Stimulated activated CD8-positive, alpha-beta memory T cell treated with anti-CD3 and anti-CD28 coated beads, Interleukin-7, amount 100 ng/mL, for 48 hours (primary cell): Measurements from ENCODE around the gene PPARG.
"Not testable (repeated sequence)": the region's sequence is repeated elsewhere in the genome, so short reads cannot be mapped to it uniquely, and the experiment has no call there.

ENCODE experiments used
- DNase-seq, 2 donors: peaks; one replicate each; pipeline ENCODE4 v3.0.0-alpha.2; 2020; ENCODE audit warnings: low read depth in 1 of 2; ENCODE audit errors: extremely low read depth in 1 of 2

The PPARG gene

GRCh38 chr3:12370758-12371157 lies 81.9 kb downstream of the PPARG start:
- no peak for DNase-seq

GRCh38 chr3:12371525-12372140 lies 82.8 kb downstream of the PPARG start:
- DNase-seq: no peak

GRCh38 chr3:12372741-12373280 lies 83.9 kb downstream of the PPARG start:
- no peak for DNase-seq

- no peak for DNase-seq
Measured at GRCh38 chr3:12375572-12375971, 86.7 kb downstream of the PPARG start.

GRCh38 chr3:12379640-12380429 lies 91.0 kb downstream of the PPARG start:
- DNase-seq: no peak

GRCh38 chr3:12380461-12380860 lies 91.6 kb downstream of the PPARG start:
- DNase-seq: no peak

GRCh38 chr3:12381199-12381598 lies 92.3 kb downstream of the PPARG start:
- DNase-seq: no peak

- no peak for DNase-seq
Measured at GRCh38 chr3:12383218-12383617, 94.3 kb downstream of the PPARG start.

- no peak for DNase-seq
Measured at GRCh38 chr3:12384451-12385233, 95.8 kb downstream of the PPARG start.

- not testable (repeated sequence) for DNase-seq
Measured at GRCh38 chr3:12386514-12387291, 97.8 kb downstream of the PPARG start.

- DNase-seq: no peak
Measured at GRCh38 chr3:12388185-12388584, 99.3 kb downstream of the PPARG start.

GRCh38 chr3:12392101-12392878 lies 103.4 kb downstream of the PPARG start:
- DNase-seq: no peak

GRCh38 chr3:12393894-12394293 lies 105.0 kb downstream of the PPARG start:
- DNase-seq: no peak

- no peak for DNase-seq
Measured at GRCh38 chr3:12394569-12395271, 105.8 kb downstream of the PPARG start.

GRCh38 chr3:12395349-12396012 lies 106.6 kb downstream of the PPARG start:
- no peak for DNase-seq

- no peak for DNase-seq
Measured at GRCh38 chr3:12396471-12396870, 107.6 kb downstream of the PPARG start.

GRCh38 chr3:12399226-12399625 lies 110.4 kb downstream of the PPARG start:
- DNase-seq: no peak

GRCh38 chr3:12400616-12401194 lies 111.8 kb downstream of the PPARG start:
- DNase-seq: no peak
